NCI-H2196 (cell line): ENCODE results near the gene SPDYA.
A peak's percentile ranks its signal among the peaks of the same experiment; 100 is the strongest.
"Not testable (repeated sequence)": the region's sequence is repeated elsewhere in the genome, so short reads cannot be mapped to it uniquely, and the experiment has no call there.

Experiments
- DNase-seq: peaks from one replicate; lab custom pipeline; 2025; ENCODE audit not compliant: unreplicated experiment; lab: John Stamatoyannopoulos, UW

SPDYA gene

DNA sequence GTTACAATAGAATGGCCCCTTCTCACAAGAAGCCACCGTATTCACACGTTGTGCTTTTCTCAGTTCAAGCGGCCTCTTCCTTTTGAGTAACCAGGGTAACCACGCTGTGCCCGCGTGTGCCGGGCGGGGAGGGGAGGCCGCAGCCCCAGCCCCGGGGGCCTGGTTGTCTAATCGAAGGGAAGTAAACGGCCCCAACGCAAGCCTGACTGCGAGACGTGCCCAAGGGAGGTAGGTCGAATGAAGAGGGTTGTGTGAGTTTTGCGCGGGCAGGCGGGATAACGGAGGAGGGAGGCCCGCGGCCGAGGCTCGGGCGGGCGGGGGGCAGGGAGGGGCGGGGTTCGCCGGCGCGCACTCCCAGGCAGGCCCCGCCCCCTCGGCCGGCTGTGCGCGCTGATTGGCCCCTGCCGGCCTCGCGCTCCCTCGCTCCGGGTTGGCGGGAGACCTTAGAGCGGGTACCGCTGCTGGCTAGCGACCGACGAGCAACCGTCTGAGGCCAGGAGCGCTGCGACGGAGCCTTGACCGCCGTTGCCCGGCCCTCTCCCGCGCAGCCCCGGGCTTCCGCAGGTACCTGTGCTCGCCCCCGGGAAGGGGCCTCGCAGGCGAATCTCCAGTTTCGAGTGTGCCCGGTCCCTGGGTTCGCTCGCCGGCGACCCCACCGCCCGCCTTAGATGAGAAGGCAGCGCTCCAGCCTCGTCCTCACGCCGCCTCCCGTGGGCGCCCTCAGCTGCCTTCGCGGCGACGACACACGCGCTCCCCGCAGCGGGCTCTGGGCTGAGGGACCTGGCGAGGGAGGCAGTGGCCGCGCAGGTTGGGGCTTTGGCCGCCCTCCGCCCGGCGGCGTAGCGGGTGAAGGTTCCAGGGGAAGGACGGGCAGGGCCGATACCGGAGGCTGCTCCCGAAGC is at the start of gene SPDYA:
SPDYA (plus strand) TSS at position 451 of the 902 bp plus-strand sequence. CDS start 5,181 bp downstream, outside the sequence.
- no peak for DNase-seq

DNA sequence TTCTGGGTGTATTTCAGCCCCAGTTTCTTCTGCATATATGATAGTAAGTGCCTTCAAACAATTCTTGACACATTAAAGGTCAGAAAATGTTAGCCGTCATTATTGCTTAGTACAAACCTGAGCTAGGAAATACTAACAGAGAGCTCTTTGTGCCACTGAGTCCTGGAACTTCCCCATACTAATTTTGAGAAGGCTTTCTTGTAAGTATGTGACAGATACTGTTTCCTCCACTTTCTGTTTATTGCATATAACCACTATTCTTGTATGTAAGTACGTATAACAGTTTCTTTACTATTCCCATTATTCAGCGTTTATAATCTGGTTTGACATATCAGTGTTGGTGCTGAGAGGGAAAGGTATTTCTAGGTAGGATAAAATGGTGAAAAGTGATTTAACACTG is 49.2 kb upstream of the SPDYA start:
- DNase-seq: no peak

- no peak for DNase-seq
These were observed 45.5 kb upstream of the SPDYA start for GRCh38 chr2:28764909-28765711.

GRCh38 chr2:28766070-28766469 is 44.6 kb upstream of the SPDYA start:
- no peak for DNase-seq

DNA sequence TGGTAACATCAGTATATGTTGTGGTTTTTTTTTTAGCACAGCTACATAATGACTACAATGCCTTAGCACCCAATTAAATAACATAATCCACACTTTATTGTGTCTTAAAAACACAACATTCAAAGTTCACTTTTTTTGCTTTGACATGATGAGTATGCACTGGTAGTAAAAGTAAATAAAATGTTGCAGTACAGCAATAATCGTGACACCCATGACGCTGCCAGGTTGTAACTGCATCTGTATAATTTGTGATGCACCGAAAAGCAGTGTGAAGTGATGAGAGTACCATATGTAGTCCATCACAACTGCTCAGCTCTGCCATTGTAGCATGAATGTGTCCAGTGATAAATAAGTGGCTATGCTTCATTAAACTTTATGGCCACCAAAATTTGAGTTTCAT is 43.3 kb upstream of the SPDYA start:
- DNase-seq: no peak

GRCh38 chr2:28768422-28768821 is 42.2 kb upstream of the SPDYA start:
- DNase-seq: no peak

DNA sequence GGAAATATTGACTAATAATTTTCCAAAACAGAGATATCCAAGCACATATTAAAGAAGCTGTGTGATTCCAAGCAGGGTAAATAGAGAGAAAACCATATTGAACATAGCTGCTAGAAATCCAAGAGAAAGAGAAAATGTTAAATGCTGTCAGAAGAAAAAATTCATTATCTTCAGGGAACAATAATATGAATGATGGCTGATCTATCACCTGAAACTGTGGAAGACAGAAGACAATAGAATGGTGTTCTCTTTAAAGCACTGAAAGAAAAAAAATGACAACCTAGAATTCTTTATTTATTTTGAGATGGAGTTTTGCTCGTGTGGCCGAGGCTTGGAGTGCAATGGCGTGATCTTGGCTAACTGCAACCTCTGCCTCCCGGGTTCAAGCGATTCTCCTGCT is 41.7 kb upstream of the SPDYA start:
- no peak for DNase-seq

- DNase-seq: no peak
These were observed 38.3 kb upstream of the SPDYA start for GRCh38 chr2:28772351-28772750.

GRCh38 chr2:28776471-28776870 is 34.2 kb upstream of the SPDYA start:
- DNase-seq: no peak

- no peak for DNase-seq
These were observed 32.2 kb upstream of the SPDYA start for GRCh38 chr2:28778392-28778791.

GRCh38 chr2:28779001-28779400 is 31.6 kb upstream of the SPDYA start:
- DNase-seq: no peak

DNA sequence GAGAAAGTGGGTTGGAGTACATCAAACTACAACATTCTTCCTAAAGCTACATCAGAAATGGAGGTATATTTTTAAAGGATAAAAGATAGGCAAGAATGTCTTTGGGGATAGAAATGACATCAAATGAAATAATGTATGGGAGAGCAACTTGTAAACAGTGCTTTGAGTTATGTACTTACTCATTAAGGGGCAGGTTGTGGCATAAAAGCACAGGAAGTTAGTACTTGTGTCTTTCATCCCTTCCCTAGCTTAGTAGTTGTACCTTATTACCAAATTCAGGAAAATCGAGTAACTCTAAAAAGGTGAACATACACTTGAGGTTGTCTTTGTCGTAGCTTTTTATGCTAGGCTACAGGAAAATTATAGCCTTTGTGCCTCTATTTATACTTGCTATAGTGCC is 30.1 kb upstream of the SPDYA start:
- no peak for DNase-seq

DNA sequence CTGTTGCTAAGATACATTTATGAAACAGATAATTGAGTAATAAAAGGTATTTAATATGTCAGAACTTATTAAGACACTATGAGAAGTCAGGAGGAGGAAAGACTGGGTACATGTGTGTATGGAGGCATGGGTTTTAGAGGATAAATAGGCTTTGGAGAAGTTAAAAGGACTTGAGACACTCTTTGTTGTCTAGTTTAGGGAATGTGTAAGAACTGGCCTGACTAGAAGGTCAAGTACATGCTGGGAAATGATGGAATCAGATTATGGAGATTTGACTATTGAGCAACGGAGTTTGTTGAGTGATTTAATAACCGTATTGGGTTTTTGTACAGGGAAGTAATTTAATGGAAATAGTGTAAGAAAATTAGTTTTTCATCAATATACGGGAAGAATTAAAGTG is 28.2 kb upstream of the SPDYA start:
- DNase-seq: no peak

DNA sequence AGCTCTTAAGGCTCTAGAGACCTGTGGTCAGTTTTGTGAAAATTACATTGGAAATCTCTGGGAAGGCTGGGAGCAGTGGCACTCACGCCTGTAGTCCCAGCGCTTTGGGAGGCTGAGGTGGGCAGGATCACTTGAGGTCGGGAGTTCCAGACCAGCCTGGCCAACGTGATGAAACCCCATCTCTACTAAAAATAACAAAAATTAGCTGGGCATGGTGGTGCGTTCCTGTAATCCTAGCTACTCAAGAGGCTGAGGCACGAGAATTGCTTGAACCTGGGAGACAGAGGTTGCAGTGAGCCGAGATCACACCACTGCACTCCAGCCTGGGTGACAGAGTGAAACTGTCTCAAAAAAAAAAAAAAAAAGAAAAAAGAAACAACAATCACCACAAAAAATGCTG is 26.1 kb upstream of the SPDYA start:
- not testable (repeated sequence) for DNase-seq

DNA sequence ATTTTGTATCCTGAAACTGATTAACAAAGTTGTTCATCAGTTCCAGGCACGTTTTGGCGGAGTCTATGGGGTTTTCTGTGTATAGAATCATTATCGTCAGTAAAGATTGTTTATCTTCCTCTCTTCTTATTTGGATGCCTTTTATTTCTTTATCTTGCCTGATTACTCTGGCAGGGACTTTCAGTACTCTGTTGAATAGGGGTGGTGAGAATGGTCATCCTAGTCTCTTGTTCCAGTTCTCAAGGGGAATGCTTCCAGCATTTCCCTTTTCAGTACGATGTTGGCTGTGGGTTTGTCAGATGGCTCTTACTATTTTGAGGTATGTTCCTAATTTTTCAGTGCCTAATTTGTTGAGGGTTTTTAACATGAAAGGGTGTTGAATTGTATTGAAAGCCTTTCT is 14.0 kb upstream of the SPDYA start:
- no peak for DNase-seq

GRCh38 chr2:28801726-28802125 is 8.9 kb upstream of the SPDYA start:
- no peak for DNase-seq

DNA sequence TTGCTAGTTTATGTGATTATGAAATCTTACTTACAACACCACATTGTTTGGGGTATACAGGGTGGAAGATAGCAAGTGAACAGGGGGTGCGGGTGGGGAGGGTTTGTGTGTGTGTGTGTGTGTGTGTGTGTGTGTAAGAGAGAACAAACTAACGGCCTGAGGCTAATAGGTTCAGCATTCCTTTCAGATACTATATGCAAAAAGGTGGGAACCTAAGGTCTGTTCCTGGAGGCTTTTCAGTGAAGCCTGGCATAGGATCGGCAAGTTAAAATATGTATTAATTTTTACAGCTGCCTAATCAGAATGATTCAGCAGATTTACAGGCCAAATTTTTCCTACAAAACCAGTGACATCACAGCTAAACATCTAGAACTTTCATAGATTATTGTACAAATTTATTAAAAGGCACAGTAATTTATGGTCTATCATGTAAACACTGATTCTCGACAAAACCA is 7.6 kb upstream of the SPDYA start:
- no peak for DNase-seq

DNA sequence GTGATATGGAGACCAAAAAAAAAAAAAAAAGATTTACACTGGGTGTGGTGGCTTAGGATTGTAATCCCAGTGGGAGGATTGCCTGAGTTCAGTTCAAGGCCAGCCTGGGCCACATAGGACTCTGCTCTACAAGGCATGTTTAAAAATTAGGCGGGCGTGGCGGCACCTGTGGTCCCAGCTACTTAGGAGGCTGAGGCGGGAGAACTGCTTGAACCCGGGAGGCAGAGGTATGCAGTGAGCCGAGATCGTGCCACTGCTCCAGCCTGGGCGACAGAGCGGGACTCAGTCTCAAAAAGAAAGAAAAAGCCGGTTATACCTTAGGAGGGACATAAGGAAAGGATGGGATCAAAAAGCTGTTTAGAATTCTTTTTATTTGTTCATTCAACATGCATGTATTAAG is 707 bp upstream of the SPDYA start:
- no peak for DNase-seq

- DNase-seq: no peak
These were observed 7.4 kb downstream of the SPDYA start for GRCh38 chr2:28818053-28818452.

DNA sequence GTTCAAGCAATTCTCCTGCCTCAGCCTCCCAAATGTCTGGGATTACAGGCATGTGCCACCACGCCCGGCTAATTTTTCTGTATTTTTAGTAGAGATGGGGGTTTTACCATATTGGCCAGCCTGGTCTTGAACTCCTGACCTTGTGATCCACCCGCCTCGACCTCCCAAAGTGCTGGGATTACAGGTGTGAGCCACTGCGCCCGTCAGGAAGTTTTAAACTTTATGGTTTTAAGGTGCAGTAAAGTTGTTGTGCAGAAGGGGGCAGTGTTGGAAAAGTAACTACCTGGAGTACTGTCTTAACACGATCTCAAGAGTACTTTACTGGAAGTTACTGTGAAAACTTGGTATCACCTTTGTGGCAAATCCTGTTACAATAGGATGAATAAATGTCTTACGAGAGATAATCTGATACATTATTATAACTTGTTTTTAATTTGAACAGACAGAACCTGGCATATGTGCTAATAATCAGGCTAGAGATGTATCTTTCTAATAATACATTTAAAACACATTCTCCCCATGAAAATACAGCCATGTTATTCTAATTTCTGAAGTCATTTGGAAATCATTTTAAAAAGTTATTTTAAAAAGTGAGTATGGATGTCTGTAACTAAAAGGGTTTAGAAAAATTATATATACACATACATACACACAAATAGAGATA is 10.8 kb downstream of the SPDYA start:
- DNase-seq: peak; percentile 54

DNA sequence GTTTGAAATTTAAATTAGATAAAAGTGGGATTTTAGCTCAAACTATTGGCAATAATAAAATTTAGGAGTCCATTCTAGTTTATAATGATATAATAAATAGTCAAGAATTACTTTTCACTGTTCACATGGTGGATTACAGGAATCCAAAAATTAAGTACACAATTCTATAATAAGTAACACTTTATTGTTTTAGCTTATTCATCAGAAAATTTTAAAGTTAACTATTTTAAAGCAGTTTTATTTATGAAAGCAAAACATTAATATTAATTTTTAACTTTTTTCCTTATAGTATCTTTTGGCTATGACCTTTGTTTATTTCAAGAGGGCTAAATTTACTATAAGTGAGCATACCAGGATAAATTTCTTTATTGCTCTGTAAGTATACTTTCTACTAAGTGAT is 11.4 kb downstream of the SPDYA start:
- no peak for DNase-seq

DNA sequence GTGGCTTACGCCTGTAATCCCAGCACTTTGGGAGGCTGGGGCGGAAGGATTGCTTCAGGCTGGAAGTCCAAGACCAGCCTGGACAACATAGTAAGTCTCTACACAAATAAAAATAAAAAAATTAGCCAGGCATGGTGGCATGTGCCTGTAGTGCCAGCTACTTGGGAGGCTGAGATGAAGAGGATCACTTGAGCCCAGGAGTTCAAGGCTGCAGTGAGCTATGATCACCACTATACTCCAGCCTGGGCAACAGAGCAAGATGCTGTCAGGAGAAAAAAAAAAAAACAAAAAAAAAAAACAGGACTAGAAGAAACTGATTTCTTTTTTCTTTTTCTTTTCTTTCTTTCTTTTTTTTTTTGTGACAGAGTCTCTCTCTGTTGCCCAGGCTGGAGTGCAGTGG is 13.6 kb downstream of the SPDYA start:
- DNase-seq: no peak
